OCI-LY3 (cell line): ENCODE measurements around the gene MAD1L1.

ENCODE experiments used
- H2AFZ ChIP-seq: fragments of 200-600, 300-600 bp; shearing (Covaris generic); 2 replicates; pipeline ENCODE4 v1.6.0; 2014; ENCODE audit warnings: antibody characterized with exemption, low read depth, low read length
- H3K27ac ChIP-seq: fragments of 200-600, 300-600 bp; sonication (generic); 2 replicates; pipeline ENCODE4 v1.5.1; 2014; ENCODE audit warnings: mild to moderate bottlenecking, low read length, moderate library complexity, mixed read lengths
- H3K27me3 ChIP-seq: fragments of 200-600, 300-600 bp; sonication (generic); 2 replicates; pipeline ENCODE4 v1.6.1; 2014; ENCODE audit warnings: low read depth, low read length, mixed read lengths
- H3K36me3 ChIP-seq: fragments of 200-600, 300-600 bp; sonication (generic); replicated peaks from 2 replicates; pipeline ENCODE3; 2014; ENCODE audit warnings: low read depth, low read length, mixed read lengths
- H3K4me1 ChIP-seq: fragments of 300-600, 200-600 bp; sonication (generic); 2 replicates; pipeline ENCODE4 v1.6.1; 2014; ENCODE audit warnings: low read length, mixed read lengths
- H3K4me2 ChIP-seq: fragments of 200-600, 300-600 bp; sonication (generic); 2 replicates; pipeline ENCODE4 v1.6.1; 2014; ENCODE audit warnings: low read length, mixed read lengths
- H3K4me3 ChIP-seq: fragments of 300-600, 200-600 bp; sonication (generic); 2 replicates; pipeline ENCODE4 v1.5.1; 2014; ENCODE audit warnings: antibody characterized with exemption, mild to moderate bottlenecking, low read length, moderate library complexity
- H3K79me2 ChIP-seq: fragments of 300-600, 200-600 bp; shearing (Covaris generic); 2 replicates; pipeline ENCODE4 v1.6.1; 2014; ENCODE audit warnings: mild to moderate bottlenecking, low read length, mixed read lengths
- H3K9ac ChIP-seq: fragments of 300-600, 200-600 bp; shearing (Covaris generic); 2 replicates; pipeline ENCODE4 v1.6.0; 2014; ENCODE audit warnings: mild to moderate bottlenecking, low read length, moderate library complexity
- H3K9me3 ChIP-seq: fragments of 200-600, 300-600 bp; shearing (Covaris generic); 2 replicates; pipeline ENCODE4 v1.6.1; 2014; ENCODE audit warnings: low read length, mixed read lengths; ENCODE audit not compliant: insufficient read depth
- H4K20me1 ChIP-seq: fragments of 200-600, 300-600 bp; sonication (generic); 2 replicates; pipeline ENCODE4 v1.6.1; 2016; ENCODE audit warnings: low read length, mixed read lengths; ENCODE audit not compliant: insufficient read depth
- CTCF ChIP-seq: fragments of 200-600, 300-600 bp; sonication (generic); IDR thresholded peaks from 2 replicates; pipeline ENCODE4 v1.5.1; 2014; ENCODE audit warnings: antibody characterized with exemption, low read length, low read depth
- EZH2phosphoT487 ChIP-seq: fragments of 200-600 bp; shearing (Covaris generic); IDR thresholded peaks from 2 replicates; pipeline ENCODE4 v1.6.1; 2018; ENCODE audit warnings: antibody characterized with exemption, mixed run types, low read depth

The MAD1L1 gene

GRCh38 chr7:2048006-2048405, 184.7 kb downstream of the MAD1L1 start:
- H3K9me3 ChIP-seq = no peaks in the 10 kb centered on the region
- no peak overlapping the region for H3K4me2 ChIP-seq
- no peak overlapping the region for H2AFZ ChIP-seq
- H4K20me1 ChIP-seq = 0 out of 2 replicates have a peak, but pooled peaks cover 4% of the 10 kb centered on the region
- no peaks in the 10 kb centered on the region for H3K36me3 ChIP-seq
- TF ChIP-seq EZH2phosphoT487 = no peak
- TF ChIP-seq CTCF = no peak
- H3K79me2 ChIP-seq = no peaks in the 10 kb centered on the region
- H3K27ac ChIP-seq = no peak overlapping the region
- H3K4me1 ChIP-seq = peaks cover 4% of the 10 kb centered on the region; the same call in 1 of the 2 replicates
- H3K9ac ChIP-seq = no peak overlapping the region
- no peak overlapping the region for H3K4me3 ChIP-seq
- no peaks in the 10 kb centered on the region for H3K27me3 ChIP-seq

- no peaks in the 10 kb centered on the region for H3K27me3 ChIP-seq
- H3K4me3 ChIP-seq = no peak overlapping the region
- H3K9me3 ChIP-seq = no peaks in the 10 kb centered on the region
- TF ChIP-seq CTCF = no peak
- no peak for TF ChIP-seq EZH2phosphoT487
- 0 out of 2 replicates have a peak, but pooled peaks cover 4% of the 10 kb centered on the region for H4K20me1 ChIP-seq
- no peaks in the 10 kb centered on the region for H3K36me3 ChIP-seq
- H3K9ac ChIP-seq = no peak overlapping the region
- no peak overlapping the region for H3K27ac ChIP-seq
- peaks cover 4% of the 10 kb centered on the region; the same call in 1 of the 2 replicates for H3K4me1 ChIP-seq
- no peak overlapping the region for H2AFZ ChIP-seq
- no peak overlapping the region for H3K4me2 ChIP-seq
- H3K79me2 ChIP-seq = no peaks in the 10 kb centered on the region
Observed at GRCh38 chr7:2046581-2047565, 185.9 kb downstream of the MAD1L1 start.

- Histone ChIP-seq H2AFZ (no peak overlapping the region), H3K9me3 (no peaks in the 10 kb centered on the region), H4K20me1 (0 out of 2 replicates have a peak, but pooled peaks cover 4% of the 10 kb centered on the region), H3K27me3 (no peaks in the 10 kb centered on the region), H3K4me1 (peaks cover 4% of the 10 kb centered on the region; the same call in 1 of the 2 replicates), H3K4me3 (no peak overlapping the region), H3K27ac (no peak overlapping the region), H3K4me2 (no peak overlapping the region), H3K79me2 (no peaks in the 10 kb centered on the region), H3K9ac (no peak overlapping the region), H3K36me3 (no peaks in the 10 kb centered on the region)
- no peak for TF ChIP-seq CTCF
- TF ChIP-seq EZH2phosphoT487 = no peak
Observed at GRCh38 chr7:2045559-2046405, 187.0 kb downstream of the MAD1L1 start.
